K562 (cell line): ENCODE measurements around the gene ZKSCAN4. TPM values are rescaled to one million over a fixed set of nuclear protein-coding genes. Genes with fewer than 3 reads are reported as not detected.

ENCODE experiments used
- ARID1B ChIP-seq: fragments of 450-650 bp; IDR thresholded peaks from 2 replicates; pipeline ENCODE4 v1.6.1; 2016; ENCODE audit warnings: antibody characterized with exemption, mild to moderate bottlenecking, inconsistent platforms
- C11orf30 ChIP-seq: fragments of 450-650 bp; IDR thresholded peaks from 2 replicates; pipeline ENCODE4 v1.6.1; 2016; ENCODE audit warnings: low read depth, mild to moderate bottlenecking
- CAMTA2 ChIP-seq: fragments of 250-450 bp; sonication (Bioruptor Pico); conservative IDR thresholded peaks from 2 replicates; pipeline ENCODE4 v1.5.1; 2022
- CHCHD3 ChIP-seq: fragments of 250-450 bp; sonication (Bioruptor Pico); IDR thresholded peaks from 2 replicates; pipeline ENCODE4 v2.1.2; 2022; ENCODE audit warnings: mild to moderate bottlenecking
- E4F1 ChIP-seq: fragments of 250-450 bp; sonication (Bioruptor Pico); IDR thresholded peaks from 2 replicates; pipeline ENCODE4 v1.5.0; 2021; ENCODE audit warnings: mild to moderate bottlenecking, borderline replicate concordance
- HMGXB4 ChIP-seq: sonication (generic); formaldehyde crosslinking; IDR thresholded peaks from 2 replicates; pipeline ENCODE4 v1.8.1; 2023; ENCODE audit warnings: mild to moderate bottlenecking, missing genetic modification reagents
- JUND ChIP-seq, 2 experiments: IDR thresholded peaks; 2 replicates in 1 of 2; 3 replicates in 1 of 2; pipeline ENCODE4 v1.6.1; 2011; ENCODE audit warnings: borderline replicate concordance in 2 of 2, low read depth in 2 of 2, low read length in 2 of 2, improper control_type of control experiment in 1 of 2, missing biosample characterization in 1 of 2, missing genetic modification characterization in 1 of 2, missing genetic modification reagents in 1 of 2
- NR1H2 ChIP-seq: sonication (generic); formaldehyde crosslinking; IDR thresholded peaks from 2 replicates; pipeline ENCODE4 v1.4.0; 2020; ENCODE audit warnings: mild to moderate bottlenecking, missing genetic modification reagents
- NR4A1 ChIP-seq, 2 experiments: fragments of 250-450 bp in 1 of 2; fragments of 450-650 bp in 1 of 2; sonication (Bioruptor Pico) in 1 of 2; IDR thresholded peaks; 2 replicates each; pipeline versions ENCODE4 v1.4.0 to v1.6.1; 2016 to 2020; ENCODE audit warnings: mild to moderate bottlenecking in 2 of 2, missing compliant biosample characterization in 1 of 2, missing genetic modification characterization in 1 of 2, moderate library complexity in 1 of 2
- PBX2 ChIP-seq, 2 experiments: IDR thresholded peaks in 1 of 2; conservative IDR thresholded peaks in 1 of 2; 2 replicates each; pipeline ENCODE4 v1.6.1; 2016; ENCODE audit warnings: low read depth in 2 of 2, mild to moderate bottlenecking in 1 of 2, missing compliant biosample characterization in 1 of 2, missing genetic modification characterization in 1 of 2, moderate library complexity in 1 of 2
- POLR2H ChIP-seq: IDR thresholded peaks from 2 replicates; pipeline ENCODE4 v1.6.1; 2016; ENCODE audit warnings: missing genetic modification characterization, low read depth, mild to moderate bottlenecking, control low read depth, missing compliant biosample characterization, moderate library complexity
- SMARCA5 ChIP-seq: fragments of 450-650 bp; IDR thresholded peaks from 2 replicates; pipeline ENCODE4 v1.6.1; 2016
- SMC3 ChIP-seq: conservative IDR thresholded peaks from 2 replicates; pipeline ENCODE4 v1.6.1; 2011; ENCODE audit warnings: low read depth, low read length, improper control_type of control experiment; ENCODE audit not compliant: insufficient read depth
- TAL1 ChIP-seq: fragments of 450-650 bp; IDR thresholded peaks from 2 replicates; pipeline ENCODE4 v1.6.1; 2016; ENCODE audit warnings: mild to moderate bottlenecking
- TEAD1 ChIP-seq, 2 experiments: fragments of 450-650 bp in 1 of 2; sonication (generic) in 1 of 2; formaldehyde crosslinking; IDR thresholded peaks; 2 replicates each; pipeline versions ENCODE4 v1.4.0 to v1.8.0; 2020 to 2022; ENCODE audit warnings: mild to moderate bottlenecking in 2 of 2, missing genetic modification reagents in 1 of 2
- USF1 ChIP-seq: sonication (generic); formaldehyde crosslinking; IDR thresholded peaks from 2 replicates; pipeline ENCODE4 v1.9.0; 2022; ENCODE audit warnings: mild to moderate bottlenecking, missing genetic modification reagents
- ZNF561 ChIP-seq: fragments of 450-650 bp; formaldehyde crosslinking; conservative IDR thresholded peaks from 2 replicates; pipeline ENCODE4 v1.4.0; 2020; ENCODE audit warnings: mild to moderate bottlenecking, moderate library complexity
- polyA plus RNA-seq, 8 experiments: library from polyadenylated mRNA; depleted of rRNA in 4 of 8; stranded (reverse) in 5 of 8; unstranded in 3 of 8; fragments of >200 nt; fragmentation: Nextera tagmentation in 2 of 8; fragmentation: Illumina TruSeq in 1 of 8; extraction: Ambion mirVana in 2 of 8; extraction: Trizol in 1 of 8; gene quantifications; 2 replicates each; pipeline versions ENCODE4 v1.2.1 to v1.2.3, GENCODE V29; 2011 to 2014; ENCODE audit warnings: inconsistent platforms in 1 of 8, missing spikeins in 1 of 8
- total RNA-seq, 7 experiments: library from RNA; depleted of rRNA in 6 of 7; stranded (reverse); fragments of >200 nt in 6 of 7; fragmentation: Illumina TruSeq in 2 of 7; extraction: Trizol in 2 of 7; gene quantifications; 2 replicates each; pipeline versions ENCODE4 v1.2.1 to v1.2.3, GENCODE V29; 2011 to 2021; ENCODE audit warnings: low replicate concordance in 1 of 7

ZKSCAN4 gene
- total and polyA plus RNA-seq, 9 of the 15 experiments (the other 6 are each of a cell fraction or from before 2014, with no cell fraction given): 1.2 to 5.3 (median 4.7) TPM

GRCh38 chr6:28220257-28221133 lies 31.6 kb downstream of the ZKSCAN4 start (continued):
- TF ChIP-seq HMGXB4 (0 out of 2 replicates have a peak, but pooled peaks have one; percentile 8), NR1H2 (CRISPR knock-in tag) (no peak), E4F1 (no peak), NR4A1 (CRISPR knock-in tag; IDR thresholded peaks at IDR 0.05) (no peak), NR4A1 (tag; IDR thresholded peaks at IDR 0.05) (0 out of 2 replicates have a peak, but pooled peaks have one; percentile 34), CHCHD3 (CRISPR knock-in tag) (0 out of 2 replicates have a peak, but pooled peaks have one; percentile 37), JUND (IDR thresholded peaks at IDR 0.05; ENCODE audit: borderline replicate concordance, low read depth, low read length) (0 out of 2 replicates have a peak, but pooled peaks have one; percentile 3), JUND (tag; IDR thresholded peaks at IDR 0.05; ENCODE audit: borderline replicate concordance, low read depth, low read length) (no peak), POLR2H (tag) (peak; percentile 84), C11orf30 (no peak), SMARCA5 (no peak), CAMTA2 (CRISPR knock-in tag) (no peak), SMC3 (no peak), USF1 (CRISPR knock-in tag) (no peak), PBX2 (CRISPR knock-in tag; IDR thresholded peaks at IDR 0.05; ENCODE audit: low read depth) (no peak), PBX2 (tag; conservative IDR thresholded peaks at IDR 0.05; ENCODE audit: low read depth) (no peak), ZNF561 (CRISPR knock-in tag) (0 out of 2 replicates have a peak, but pooled peaks have one; percentile 20), TAL1 (no peak), TEAD1 (CRISPR knock-in tag; IDR thresholded peaks at IDR 0.05) (0 out of 4 replicates have a peak, but pooled peaks of 1 of the 2 experiments have one; percentile 32), ARID1B (0 out of 2 replicates have a peak, but pooled peaks have one; percentile 43)
